Keratinocyte (primary cell): Measurements from ENCODE around the gene CHD2. TPM values are rescaled to one million over a fixed set of nuclear protein-coding genes. Genes with fewer than 3 reads are reported as not detected.

Experiments used
- DNase-seq: peaks from one replicate; pipeline ENCODE4 v3.0.0-alpha.2; 2011; ENCODE audit warnings: low read depth, missing footprints, low spot score
- FAIRE-seq: peaks from 2 replicates; lab custom pipeline; 2011; peaks lifted over from hg19 to GRCh38; lab: Jason Lieb, UNC
- H2AFZ ChIP-seq: 2 replicates; pipeline ENCODE4 v1.6.0; 2012; ENCODE audit warnings: low read length, control low read depth, inconsistent platforms; ENCODE audit not compliant: control insufficient read depth
- H3K27ac ChIP-seq: 2 replicates; pipeline ENCODE4 v1.5.1; 2011; ENCODE audit warnings: low read length; ENCODE audit not compliant: control insufficient read depth, insufficient read depth
- H3K27me3 ChIP-seq: 3 replicates; pipeline ENCODE4 v1.6.0; 2011; ENCODE audit warnings: low read length; ENCODE audit not compliant: control insufficient read depth, insufficient read depth; ENCODE audit errors: extremely low read depth
- H3K36me3 ChIP-seq, 2 experiments: 2 replicates in 1 of 2; 3 replicates in 1 of 2; pipeline ENCODE4 v1.5.1; 2011; ENCODE audit warnings: low read length in 2 of 2, mild to moderate bottlenecking in 1 of 2; ENCODE audit not compliant: control insufficient read depth in 2 of 2, insufficient read depth in 2 of 2; ENCODE audit errors: extremely low read depth in 1 of 2
- H3K4me1 ChIP-seq: 3 replicates; pipeline ENCODE4 v1.5.1; 2011; ENCODE audit warnings: low read length; ENCODE audit not compliant: control insufficient read depth, insufficient read depth; ENCODE audit errors: extremely low read depth
- H3K4me2 ChIP-seq: 3 replicates; pipeline ENCODE4 v1.6.0; 2011; ENCODE audit warnings: low read depth, low read length; ENCODE audit not compliant: control insufficient read depth, insufficient read depth; ENCODE audit errors: extremely low read depth
- H3K4me3 ChIP-seq, 3 experiments: fragments of 200-600 bp in 1 of 3; sonication (generic) in 1 of 3; 2 replicates in 2 of 3; 3 replicates in 1 of 3; pipeline ENCODE4 v1.5.1; 2011 to 2016; ENCODE audit warnings: low read length in 3 of 3, mild to moderate bottlenecking in 3 of 3, control low read depth in 2 of 3, inconsistent platforms in 1 of 3, low read depth in 1 of 3, mixed read lengths in 1 of 3, mixed run types in 1 of 3, moderate library complexity in 1 of 3; ENCODE audit not compliant: control insufficient read depth in 2 of 3, insufficient read depth in 2 of 3; ENCODE audit errors: extremely low read depth in 1 of 3
- H3K79me2 ChIP-seq: 2 replicates; pipeline ENCODE4 v1.6.0; 2012; ENCODE audit warnings: low read length; ENCODE audit not compliant: control insufficient read depth, insufficient read depth
- H3K9ac ChIP-seq: 3 replicates; pipeline ENCODE4 v1.6.0; 2011; ENCODE audit warnings: low read length; ENCODE audit not compliant: control insufficient read depth, insufficient read depth; ENCODE audit errors: extremely low read depth
- H3K9me1 ChIP-seq: 3 replicates; pipeline ENCODE4 v1.6.0; 2011; ENCODE audit warnings: low read length; ENCODE audit not compliant: control insufficient read depth, insufficient read depth; ENCODE audit errors: extremely low read depth
- H3K9me3 ChIP-seq: 2 replicates; pipeline ENCODE4 v1.5.1; 2012; ENCODE audit warnings: low read depth, low read length; ENCODE audit not compliant: control insufficient read depth
- H4K20me1 ChIP-seq: 3 replicates; pipeline ENCODE4 v1.6.0; 2011; ENCODE audit warnings: low read length; ENCODE audit not compliant: control insufficient read depth, insufficient read depth; ENCODE audit errors: extremely low read depth
- CTCF ChIP-seq, 3 experiments: IDR thresholded peaks in 1 of 3; conservative IDR thresholded peaks in 1 of 3; optimal IDR thresholded peaks in 1 of 3; 2 replicates in 2 of 3; 3 replicates in 1 of 3; pipeline versions ENCODE3 to v1.5.1; 2011; ENCODE audit warnings: low read length in 3 of 3, mild to moderate bottlenecking in 3 of 3, moderate library complexity in 2 of 3, control low read depth in 1 of 3, inconsistent platforms in 1 of 3; ENCODE audit not compliant: insufficient read depth in 2 of 3; ENCODE audit errors: extremely low read depth in 1 of 3
- EZH2 ChIP-seq: IDR thresholded peaks from one replicate; pipeline ENCODE4 v1.6.1; 2012; ENCODE audit warnings: inconsistent platforms, mild to moderate bottlenecking, low read length, moderate library complexity
- dilution Hi-C: fragments of 300-500 bp; cut with MboI; formaldehyde crosslinking; loops from one replicate; pipeline ENCODE4 v1.7.0; 2020; ENCODE audit warnings: low sequenced_read_pairs; ENCODE audit not compliant: extremely low pct_ligation_motif_present
- polyA plus RNA-seq, 5 experiments: library from polyadenylated mRNA; depleted of rRNA in 3 of 5; stranded (reverse) in 3 of 5; stranded (forward) in 1 of 5; unstranded in 1 of 5; fragments of >200 nt; gene quantifications; 1 replicate in 1 of 5; 2 replicates in 3 of 5; 3 replicates in 1 of 5; pipeline versions ENCODE4 v1.2.1 to v1.2.3, GENCODE V29; 2011 to 2012; ENCODE audit warnings: missing spikeins in 2 of 5, low read depth in 1 of 5, low replicate concordance in 1 of 5

The CHD2 gene
- polyA plus RNA-seq, 1 donor (not counting 4 experiments of a cell fraction or from before 2014, with no cell fraction given), result 62.0 TPM

- Histone ChIP-seq H3K4me1 (no peaks in the 10 kb centered on the region), H3K9ac (no peak overlapping the region), H3K4me3 (no peak overlapping the region), H3K27me3 (no peaks in the 10 kb centered on the region), H3K79me2 (peaks cover 10% of the 10 kb centered on the region), H2AFZ (no peak overlapping the region), H3K4me2 (no peak overlapping the region), H3K9me1 (no peaks in the 10 kb centered on the region), H4K20me1 (no peaks in the 10 kb centered on the region), H3K9me3 (peaks cover 16% of the 10 kb centered on the region), H3K27ac (no peak overlapping the region), H3K36me3 (peaks cover 40 to 63% of the 10 kb centered on the region in 2 experiments)
- FAIRE-seq, result no peak
- dilution Hi-C loops, result no loop called here
- no peak for DNase-seq
- TF ChIP-seq EZH2 (no peak), CTCF (optimal IDR thresholded peaks at IDR 0.05 in 1 of 3, IDR thresholded peaks at IDR 0.05 in 1 of 3, conservative IDR thresholded peaks at IDR 0.05 in 1 of 3; ENCODE audit: extremely low read depth in 1 of 3, insufficient read depth in 2 of 3, low read length in 3 of 3) (no peak)
These were observed 44.9 kb downstream of the CHD2 start for GRCh38 chr15:92944946-92945521.

DNA sequence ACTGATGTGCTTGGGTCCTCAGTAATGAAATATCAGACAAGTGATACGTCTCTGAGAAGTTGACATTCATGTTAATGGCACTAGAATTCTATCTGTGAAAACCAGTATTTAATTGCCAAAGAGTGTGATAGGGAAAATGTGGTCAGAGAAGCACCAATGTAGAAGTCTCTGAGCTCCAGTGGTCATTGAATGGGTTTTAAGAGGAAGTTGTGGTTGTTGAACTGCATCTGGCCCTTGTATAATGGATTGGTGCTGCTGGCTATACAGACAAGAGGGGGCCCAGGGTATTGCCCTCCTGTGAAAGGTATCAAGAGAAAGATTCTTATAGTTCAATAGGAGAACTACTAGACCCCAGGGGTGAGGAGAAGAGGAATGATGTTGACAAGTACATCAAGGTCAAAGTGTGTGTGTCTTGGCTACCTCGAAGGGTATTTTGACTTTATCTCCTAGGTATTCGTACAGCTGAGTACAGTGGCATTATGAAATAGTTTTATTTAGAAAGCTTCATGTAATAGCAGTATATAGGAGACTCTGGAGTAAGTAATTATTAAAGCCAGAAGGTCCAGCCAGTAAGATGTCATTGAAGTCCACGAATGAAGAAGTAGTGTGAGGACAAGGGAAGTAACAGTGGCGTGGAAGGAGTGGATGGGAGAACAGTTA lies 47.1 kb downstream of the CHD2 start:
- H4K20me1 ChIP-seq, result no peaks in the 10 kb centered on the region
- no peak overlapping the region for H2AFZ ChIP-seq
- DNase-seq (no peak), FAIRE-seq (no peak)
- H3K27me3 ChIP-seq, result no peaks in the 10 kb centered on the region
- no peak overlapping the region for H3K4me3 ChIP-seq
- no peak for TF ChIP-seq CTCF (optimal IDR thresholded peaks at IDR 0.05 in 1 of 3, IDR thresholded peaks at IDR 0.05 in 1 of 3, conservative IDR thresholded peaks at IDR 0.05 in 1 of 3; ENCODE audit: extremely low read depth in 1 of 3, insufficient read depth in 2 of 3, low read length in 3 of 3)
- no peak for TF ChIP-seq EZH2
- peaks cover 43 to 54% of the 10 kb centered on the region in 2 experiments for H3K36me3 ChIP-seq
- H3K9me1 ChIP-seq, result no peaks in the 10 kb centered on the region
- peaks cover 16% of the 10 kb centered on the region for H3K9me3 ChIP-seq
- dilution Hi-C loops, result no loop called here
- H3K4me2 ChIP-seq, result no peak overlapping the region
- no peaks in the 10 kb centered on the region for H3K4me1 ChIP-seq
- no peak overlapping the region for H3K9ac ChIP-seq
- peaks cover 8% of the 10 kb centered on the region for H3K79me2 ChIP-seq
- H3K27ac ChIP-seq, result no peak overlapping the region
